Gastroesophageal sphincter (tissue), 3 donors: ENCODE measurements around the gene CMSS1.

Source experiments
- POLR2A ChIP-seq, 2 donors: fragments of 450-650 bp; IDR thresholded peaks; one replicate each; pipeline ENCODE4 v1.6.1; 2017; ENCODE audit warnings: antibody characterized with exemption in 2 of 2, mild to moderate bottlenecking in 2 of 2, moderate library complexity in 1 of 2
- POLR2AphosphoS5 ChIP-seq: sonication (generic); formaldehyde crosslinking; IDR thresholded peaks from one replicate; pipeline ENCODE4 v1.6.1; 2017; ENCODE audit warnings: antibody characterized with exemption
- TF ChIP-seq, protein P1 (sequence below), 4 experiments: fragments of 200-600 bp in 2 of 4; fragments of 450-650 bp in 2 of 4; sonication (generic) in 1 of 4; IDR thresholded peaks; one replicate each; pipeline ENCODE4 v1.5.1; 2017 to 2019; ENCODE audit warnings: antibody characterized with exemption in 4 of 4, mild to moderate bottlenecking in 2 of 4, moderate library complexity in 2 of 4

- TF ChIP-seq POLR2A (IDR thresholded peaks at IDR 0.05) (no peak), POLR2AphosphoS5 (no peak)
- TF ChIP-seq, protein P1, sequence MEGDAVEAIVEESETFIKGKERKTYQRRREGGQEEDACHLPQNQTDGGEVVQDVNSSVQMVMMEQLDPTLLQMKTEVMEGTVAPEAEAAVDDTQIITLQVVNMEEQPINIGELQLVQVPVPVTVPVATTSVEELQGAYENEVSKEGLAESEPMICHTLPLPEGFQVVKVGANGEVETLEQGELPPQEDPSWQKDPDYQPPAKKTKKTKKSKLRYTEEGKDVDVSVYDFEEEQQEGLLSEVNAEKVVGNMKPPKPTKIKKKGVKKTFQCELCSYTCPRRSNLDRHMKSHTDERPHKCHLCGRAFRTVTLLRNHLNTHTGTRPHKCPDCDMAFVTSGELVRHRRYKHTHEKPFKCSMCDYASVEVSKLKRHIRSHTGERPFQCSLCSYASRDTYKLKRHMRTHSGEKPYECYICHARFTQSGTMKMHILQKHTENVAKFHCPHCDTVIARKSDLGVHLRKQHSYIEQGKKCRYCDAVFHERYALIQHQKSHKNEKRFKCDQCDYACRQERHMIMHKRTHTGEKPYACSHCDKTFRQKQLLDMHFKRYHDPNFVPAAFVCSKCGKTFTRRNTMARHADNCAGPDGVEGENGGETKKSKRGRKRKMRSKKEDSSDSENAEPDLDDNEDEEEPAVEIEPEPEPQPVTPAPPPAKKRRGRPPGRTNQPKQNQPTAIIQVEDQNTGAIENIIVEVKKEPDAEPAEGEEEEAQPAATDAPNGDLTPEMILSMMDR (IDR thresholded peaks at IDR 0.05), result no peak
Measured at GRCh38 chr3:99920481-99921376, 103.1 kb downstream of the CMSS1 start.
